ENCODE results near the gene PDIA5.
A peak's percentile ranks its signal among the peaks of the same experiment; 100 is the strongest.

The PDIA5 gene

GRCh38 chr3:123058505-123058904, 8.3 kb upstream of the PDIA5 start:
- Histone ChIP-seq H3K9ac (ENCODE audit: low read length) (no peak overlapping the region), H3K4me1 (ENCODE audit: control insufficient read depth, insufficient read depth, low read length) (no peaks in the 10 kb centered on the region; the same call in 1 of the 2 replicates), H3K27me3 (ENCODE audit: control insufficient read depth, insufficient read depth, low read length) (peaks cover 5% of the 10 kb centered on the region; the same call in 1 of the 2 replicates), H3K36me3 (ENCODE audit: control insufficient read depth, insufficient read depth, low read length) (no peaks in the 10 kb centered on the region), H3K27ac (ENCODE audit: low read depth, low read length) (no peak overlapping the region), H3K4me3 (ENCODE audit: low read depth, low read length) (no peak overlapping the region), H3K9me3 (ENCODE audit: control insufficient read depth, insufficient read depth, low read depth, low read length) (no peaks in the 10 kb centered on the region)

GRCh38 chr3:123060054-123060453, 6.8 kb upstream of the PDIA5 start:
- Histone ChIP-seq H3K4me3 (ENCODE audit: low read depth, low read length) (no peak overlapping the region), H3K9ac (ENCODE audit: low read length) (no peak overlapping the region), H3K27ac (ENCODE audit: low read depth, low read length) (no peak overlapping the region), H3K27me3 (ENCODE audit: control insufficient read depth, insufficient read depth, low read length) (peaks cover 8% of the 10 kb centered on the region; the same call in 1 of the 2 replicates), H3K4me1 (ENCODE audit: control insufficient read depth, insufficient read depth, low read length) (no peaks in the 10 kb centered on the region; the same call in 1 of the 2 replicates), H3K9me3 (ENCODE audit: control insufficient read depth, insufficient read depth, low read depth, low read length) (no peaks in the 10 kb centered on the region), H3K36me3 (ENCODE audit: control insufficient read depth, insufficient read depth, low read length) (no peaks in the 10 kb centered on the region)

GRCh38 chr3:123061856-123062255, 5.0 kb upstream of the PDIA5 start:
- Histone ChIP-seq H3K9me3 (ENCODE audit: control insufficient read depth, insufficient read depth, low read depth, low read length) (no peaks in the 10 kb centered on the region), H3K27ac (ENCODE audit: low read depth, low read length) (no peak overlapping the region), H3K9ac (ENCODE audit: low read length) (no peak overlapping the region), H3K4me1 (ENCODE audit: control insufficient read depth, insufficient read depth, low read length) (peaks cover 4% of the 10 kb centered on the region), H3K4me3 (ENCODE audit: low read depth, low read length) (no peak overlapping the region), H3K27me3 (ENCODE audit: control insufficient read depth, insufficient read depth, low read length) (peaks cover 16% of the 10 kb centered on the region), H3K36me3 (ENCODE audit: control insufficient read depth, insufficient read depth, low read length) (no peaks in the 10 kb centered on the region)

DNA sequence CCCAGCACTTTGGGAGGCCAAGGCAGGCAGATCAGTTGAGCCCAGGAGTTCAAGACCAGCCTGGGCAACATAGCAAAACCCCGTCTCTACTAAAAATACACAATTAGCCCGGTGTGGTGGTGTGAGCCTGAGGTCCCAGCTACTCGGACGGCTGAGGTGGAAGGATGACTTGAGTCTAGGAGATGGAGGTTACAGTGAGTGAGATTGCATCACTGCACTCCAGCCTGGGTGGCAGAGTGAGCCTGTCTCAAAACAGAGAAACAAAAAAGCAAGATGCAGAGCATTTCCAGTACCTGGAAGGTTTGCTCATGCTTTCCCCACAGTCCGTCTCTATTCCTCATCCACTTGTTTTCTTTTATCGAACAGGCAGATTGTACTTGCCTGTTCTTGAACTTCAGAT, 3.8 kb upstream of the PDIA5 start:
- Histone ChIP-seq H3K27ac (ENCODE audit: low read depth, low read length) (no peak overlapping the region), H3K36me3 (ENCODE audit: control insufficient read depth, insufficient read depth, low read length) (no peaks in the 10 kb centered on the region), H3K4me1 (ENCODE audit: control insufficient read depth, insufficient read depth, low read length) (peaks cover 4% of the 10 kb centered on the region), H3K4me3 (ENCODE audit: low read depth, low read length) (no peak overlapping the region), H3K9me3 (ENCODE audit: control insufficient read depth, insufficient read depth, low read depth, low read length) (no peaks in the 10 kb centered on the region), H3K27me3 (ENCODE audit: control insufficient read depth, insufficient read depth, low read length) (peaks cover 16% of the 10 kb centered on the region), H3K9ac (ENCODE audit: low read length) (no peak overlapping the region)

DNA sequence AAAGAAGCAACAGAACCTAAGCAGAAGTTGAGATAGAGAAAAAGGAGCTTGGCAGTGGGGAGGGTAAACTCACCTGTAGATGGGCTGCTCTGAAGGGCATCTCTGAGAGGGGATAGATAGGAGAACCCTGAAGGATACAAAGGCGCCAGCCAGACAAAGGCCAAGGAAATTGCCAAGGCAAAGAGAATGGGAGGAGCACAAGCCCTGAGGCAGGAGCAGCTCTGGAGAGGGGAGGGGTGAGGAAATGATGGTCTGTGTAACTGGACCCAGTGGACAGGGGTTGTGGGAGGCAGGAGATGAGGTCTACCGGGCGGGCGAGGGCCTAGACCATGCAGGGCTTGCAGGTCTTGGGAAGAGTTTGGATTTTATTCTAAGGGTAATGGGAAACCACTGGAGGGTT, 2.3 kb upstream of the PDIA5 start:
- H3K4me3 ChIP-seq (ENCODE audit: low read depth, low read length): no peak overlapping the region
- H3K9ac ChIP-seq (ENCODE audit: low read length): no peak overlapping the region
- H3K9me3 ChIP-seq (ENCODE audit: control insufficient read depth, insufficient read depth, low read depth, low read length): no peaks in the 10 kb centered on the region
- H3K27me3 ChIP-seq (ENCODE audit: control insufficient read depth, insufficient read depth, low read length): peaks cover 16% of the 10 kb centered on the region
- peaks cover 13% of the 10 kb centered on the region for H3K4me1 ChIP-seq (ENCODE audit: control insufficient read depth, insufficient read depth, low read length)
- H3K36me3 ChIP-seq (ENCODE audit: control insufficient read depth, insufficient read depth, low read length): no peaks in the 10 kb centered on the region
- H3K27ac ChIP-seq (ENCODE audit: low read depth, low read length): no peak overlapping the region

DNA sequence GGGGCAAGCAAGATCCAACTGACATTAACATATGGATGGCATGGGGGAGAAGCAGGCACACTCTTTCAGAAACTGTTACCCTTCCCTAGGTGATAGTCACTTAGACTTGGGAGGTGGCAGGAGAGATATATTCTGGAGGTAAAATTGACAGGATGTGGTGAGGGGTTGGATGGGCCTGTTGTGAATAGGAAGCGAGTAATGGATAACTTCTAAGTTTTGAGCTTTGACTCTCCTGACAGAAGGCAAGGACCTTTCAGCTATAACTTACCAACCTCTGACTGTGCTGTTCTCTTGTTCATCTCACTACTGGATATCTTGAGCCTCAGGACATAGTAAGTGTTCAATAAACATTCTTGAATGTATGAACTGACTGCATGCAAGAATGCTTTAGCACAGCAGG, 1.9 kb upstream of the PDIA5 start:
- peaks cover 13% of the 10 kb centered on the region for H3K4me1 ChIP-seq (ENCODE audit: control insufficient read depth, insufficient read depth, low read length)
- no peaks in the 10 kb centered on the region for H3K36me3 ChIP-seq (ENCODE audit: control insufficient read depth, insufficient read depth, low read length)
- H3K4me3 ChIP-seq (ENCODE audit: low read depth, low read length): no peak overlapping the region
- peaks cover 16% of the 10 kb centered on the region for H3K27me3 ChIP-seq (ENCODE audit: control insufficient read depth, insufficient read depth, low read length)
- no peaks in the 10 kb centered on the region for H3K9me3 ChIP-seq (ENCODE audit: control insufficient read depth, insufficient read depth, low read depth, low read length)
- H3K27ac ChIP-seq (ENCODE audit: low read depth, low read length): no peak overlapping the region
- no peak overlapping the region for H3K9ac ChIP-seq (ENCODE audit: low read length)

- Histone ChIP-seq H3K4me3 (ENCODE audit: low read depth, low read length) (peak overlapping the region; percentile 93; the same call in 1 of the 2 replicates), H3K4me1 (ENCODE audit: control insufficient read depth, insufficient read depth, low read length) (peaks cover 26% of the 10 kb centered on the region), H3K9ac (ENCODE audit: low read length) (peak overlapping the region; percentile 18), H3K36me3 (ENCODE audit: control insufficient read depth, insufficient read depth, low read length) (no peaks in the 10 kb centered on the region), H3K27ac (ENCODE audit: low read depth, low read length) (no peak overlapping the region), H3K9me3 (ENCODE audit: control insufficient read depth, insufficient read depth, low read depth, low read length) (no peaks in the 10 kb centered on the region), H3K27me3 (ENCODE audit: control insufficient read depth, insufficient read depth, low read length) (peaks cover 11% of the 10 kb centered on the region)
Observed at GRCh38 chr3:123066599-123066895, 278 bp upstream of the PDIA5 start.

DNA sequence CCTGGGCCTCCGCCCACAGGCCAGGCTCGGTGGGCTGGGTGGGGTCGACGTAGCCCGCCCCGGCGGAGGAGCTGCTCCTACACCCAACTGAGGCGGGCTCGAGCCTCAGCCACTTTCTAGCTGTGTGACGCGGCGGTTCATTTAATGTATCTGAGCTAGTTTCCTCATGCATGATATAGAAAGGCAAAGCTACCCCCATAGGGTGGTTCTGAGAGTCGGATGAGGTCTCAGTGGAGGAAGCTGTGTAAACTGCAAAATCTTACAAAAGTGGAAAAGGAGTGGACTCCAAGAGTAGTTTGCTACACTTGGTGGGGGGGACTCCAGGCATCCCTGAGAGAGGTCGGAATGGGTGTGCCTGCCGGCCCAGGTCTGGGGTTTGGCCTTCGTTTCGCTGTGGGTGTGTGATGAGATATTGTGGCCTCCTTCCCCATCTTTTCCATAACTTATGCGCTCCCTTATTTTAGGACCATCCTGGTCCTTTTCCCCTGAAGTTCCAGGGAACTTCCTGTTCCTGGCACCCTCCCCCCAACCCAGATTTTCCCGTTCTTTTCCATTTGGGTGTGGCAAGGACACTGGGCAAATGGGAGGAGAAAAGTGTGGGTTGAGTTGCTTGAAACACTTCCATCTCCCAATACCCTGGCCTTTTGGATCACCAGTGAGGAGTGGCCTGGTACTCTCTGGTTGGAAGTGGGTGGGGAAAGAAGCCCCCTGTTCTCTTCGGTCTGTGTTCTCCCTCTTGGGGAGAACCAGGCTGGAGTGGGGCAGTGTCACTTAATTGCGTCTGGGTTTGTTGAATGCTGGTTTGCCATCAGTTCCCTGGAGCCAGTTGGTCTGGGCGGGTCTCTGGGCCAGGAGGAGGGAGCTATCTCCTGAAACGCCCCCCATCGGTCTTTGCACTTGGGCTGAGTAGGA, 1.1 kb downstream of the PDIA5 start:
- H3K4me1 ChIP-seq (ENCODE audit: control insufficient read depth, insufficient read depth, low read length): peaks cover 31% of the 10 kb centered on the region
- H3K9ac ChIP-seq (ENCODE audit: low read length): peak overlapping the region; percentile 85
- peaks cover 11% of the 10 kb centered on the region for H3K27me3 ChIP-seq (ENCODE audit: control insufficient read depth, insufficient read depth, low read length)
- H3K27ac ChIP-seq (ENCODE audit: low read depth, low read length): no peak overlapping the region
- peak overlapping the region; percentile 93 for H3K4me3 ChIP-seq (ENCODE audit: low read depth, low read length)
- no peaks in the 10 kb centered on the region for H3K9me3 ChIP-seq (ENCODE audit: control insufficient read depth, insufficient read depth, low read depth, low read length)
- H3K36me3 ChIP-seq (ENCODE audit: control insufficient read depth, insufficient read depth, low read length): no peaks in the 10 kb centered on the region

GRCh38 chr3:123068601-123069381, 2.0 kb downstream of the PDIA5 start:
- H3K9ac ChIP-seq (ENCODE audit: low read length): peak overlapping the region; percentile 30
- peak overlapping the region; percentile 93 for H3K4me3 ChIP-seq (ENCODE audit: low read depth, low read length)
- peaks cover 31% of the 10 kb centered on the region for H3K4me1 ChIP-seq (ENCODE audit: control insufficient read depth, insufficient read depth, low read length)
- H3K27ac ChIP-seq (ENCODE audit: low read depth, low read length): no peak overlapping the region
- H3K36me3 ChIP-seq (ENCODE audit: control insufficient read depth, insufficient read depth, low read length): no peaks in the 10 kb centered on the region
- H3K9me3 ChIP-seq (ENCODE audit: control insufficient read depth, insufficient read depth, low read depth, low read length): no peaks in the 10 kb centered on the region
- H3K27me3 ChIP-seq (ENCODE audit: control insufficient read depth, insufficient read depth, low read length): peaks cover 11% of the 10 kb centered on the region

DNA sequence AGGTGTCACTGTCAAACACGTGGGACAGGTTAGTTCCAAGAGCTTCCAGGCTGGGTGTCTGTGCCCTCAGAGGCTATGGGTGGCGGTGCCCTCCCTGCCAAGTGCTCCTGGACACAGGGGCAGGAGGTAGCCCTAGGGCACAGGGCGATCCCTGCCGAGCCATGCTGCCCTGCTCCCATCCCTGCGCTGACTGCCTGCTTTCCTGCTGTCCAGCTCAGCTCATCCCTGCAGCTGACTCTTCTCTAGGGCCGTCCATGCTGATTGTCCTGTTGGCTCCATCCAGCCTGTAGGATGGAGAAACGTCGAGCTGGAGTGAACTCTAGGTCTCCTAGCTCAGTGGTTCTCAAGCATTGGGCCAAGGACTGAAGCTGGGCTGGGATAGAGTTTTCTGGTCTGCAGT, 3.7 kb downstream of the PDIA5 start:
- H3K4me1 ChIP-seq (ENCODE audit: control insufficient read depth, insufficient read depth, low read length): peaks cover 37% of the 10 kb centered on the region

DNA sequence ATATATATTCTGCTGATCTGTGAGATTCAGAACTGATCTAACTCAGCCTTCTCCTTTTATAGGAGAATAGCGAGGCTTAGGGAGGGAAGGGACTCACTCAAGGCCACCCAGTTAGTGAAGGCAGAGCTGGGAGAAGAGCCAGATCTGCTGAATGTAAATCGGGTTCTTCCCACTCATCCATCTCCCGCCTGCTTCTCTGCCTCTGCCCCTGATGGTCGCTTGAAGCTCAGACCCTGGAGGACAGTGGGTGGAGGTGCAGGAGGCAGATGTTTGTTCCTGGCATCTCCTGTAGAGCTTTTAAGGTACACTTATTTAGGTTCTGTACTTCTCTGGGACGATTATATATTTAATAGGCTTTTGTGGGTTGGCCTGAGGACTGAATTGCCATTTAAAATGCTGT, 4.3 kb downstream of the PDIA5 start:
- peaks cover 37% of the 10 kb centered on the region for H3K4me1 ChIP-seq (ENCODE audit: control insufficient read depth, insufficient read depth, low read length)
- H3K27me3 ChIP-seq (ENCODE audit: control insufficient read depth, insufficient read depth, low read length): peaks cover 6% of the 10 kb centered on the region

More for the DNA sequence above, 3.7 kb downstream of the PDIA5 start:
- Histone ChIP-seq H3K9me3 (ENCODE audit: control insufficient read depth, insufficient read depth, low read depth, low read length) (no peaks in the 10 kb centered on the region), H3K27ac (ENCODE audit: low read depth, low read length) (no peak overlapping the region), H3K4me3 (ENCODE audit: low read depth, low read length) (no peak overlapping the region), H3K9ac (ENCODE audit: low read length) (no peak overlapping the region), H3K36me3 (ENCODE audit: control insufficient read depth, insufficient read depth, low read length) (no peaks in the 10 kb centered on the region), H3K27me3 (ENCODE audit: control insufficient read depth, insufficient read depth, low read length) (peaks cover 8% of the 10 kb centered on the region)

More for the DNA sequence above, 4.3 kb downstream of the PDIA5 start:
- Histone ChIP-seq H3K27ac (ENCODE audit: low read depth, low read length) (no peak overlapping the region), H3K4me3 (ENCODE audit: low read depth, low read length) (no peak overlapping the region), H3K36me3 (ENCODE audit: control insufficient read depth, insufficient read depth, low read length) (no peaks in the 10 kb centered on the region), H3K9ac (ENCODE audit: low read length) (no peak overlapping the region), H3K9me3 (ENCODE audit: control insufficient read depth, insufficient read depth, low read depth, low read length) (no peaks in the 10 kb centered on the region)
